ENCODE data around the gene DCD. TPM values are rescaled to one million over a fixed set of nuclear protein-coding genes. Genes with fewer than 3 reads are reported as not detected.

The DCD gene
- total and polyA plus RNA-seq, 9 of the 15 experiments (the other 6 are each of a cell fraction or from before 2014, with no cell fraction given): not detected

GRCh38 chr12:54625598-54625997, 22.6 kb downstream of the DCD start (continued):
- TF ChIP-seq ETS1 (conservative IDR thresholded peaks at IDR 0.05; ENCODE audit: control insufficient read depth, low read depth, low read length) (no peak), TEAD1 (CRISPR knock-in tag; IDR thresholded peaks at IDR 0.05) (no peak), ZNF79 (CRISPR knock-in tag; IDR thresholded peaks at IDR 0.05; ENCODE audit: low read depth) (no peak), ZNF766 (CRISPR knock-in tag; conservative IDR thresholded peaks at IDR 0.05) (no peak)

- H3K4me3 ChIP-seq: no peak overlapping the region
- H2AFZ ChIP-seq (ENCODE audit: low read depth, low read length): no peak overlapping the region
- CTCF ChIA-PET (ENCODE audit: low intra/inter-chr PET ratio): no interaction called here
- no peaks in the 10 kb centered on the region for H3K9me1 ChIP-seq (ENCODE audit: control insufficient read depth, insufficient read depth, low read length)
- no peaks in the 10 kb centered on the region for H4K20me1 ChIP-seq (replicated peaks; ENCODE audit: control insufficient read depth, insufficient read depth, low read length)
- H3K79me2 ChIP-seq (ENCODE audit: control insufficient read depth, insufficient read depth, low read length): no peaks in the 10 kb centered on the region
- no peaks in the 10 kb centered on the region for H3K27me3 ChIP-seq (ENCODE audit: control insufficient read depth in 2 of 2, insufficient read depth in 2 of 2, low read length in 2 of 2)
- no peak overlapping the region for H3K27ac ChIP-seq (ENCODE audit: extremely low read depth, low read depth, low read length)
- no peak for DNase-seq (ENCODE audit: extremely low read depth in 1 of 4, low spot score in 3 of 4)
- POLR2A ChIA-PET: no interaction called here
- no peaks in the 10 kb centered on the region for H3K9me3 ChIP-seq (replicated peaks; ENCODE audit: control insufficient read depth, insufficient read depth, low read depth, low read length)
- FAIRE-seq: no peak
- H3K9ac ChIP-seq (ENCODE audit: insufficient read depth in 1 of 2, low read depth in 2 of 2, low read length in 2 of 2): no peak overlapping the region
- H3K4me2 ChIP-seq (ENCODE audit: insufficient read depth, low read length): no peak overlapping the region
- no peak for TF ChIP-seq ZNF395 (CRISPR knock-in tag; IDR thresholded peaks at IDR 0.05)
- TF ChIP-seq PCBP2 (IDR thresholded peaks at IDR 0.05; ENCODE audit: low read depth, low read length, poor library complexity, severe bottlenecking): peak; percentile 65
- WGBS (ENCODE audit: insufficient coverage, low coverage, missing lambda C conversion rate): 4% methylated on average over 4 of the region's 5 CpGs
- no peaks in the 10 kb centered on the region for H3K4me1 ChIP-seq (replicated peaks in 1 of 2; ENCODE audit: control insufficient read depth in 2 of 2, insufficient read depth in 2 of 2, low read length in 2 of 2)
- no TSS peak for BruUV-seq (replicated peaks)
- intact Hi-C loops (cut with micrococcal nuclease) (no loop called here), in situ Hi-C loops (cut with MboI) (no loop called here)
- no peak for ATAC-seq
- no peaks in the 10 kb centered on the region for H3K36me3 ChIP-seq (ENCODE audit: control insufficient read depth, insufficient read depth, low read length)
These were observed 23.6 kb downstream of the DCD start for GRCh38 chr12:54624315-54625279.
